Limb (tissue), 2 donors: ENCODE results near the gene PDX1.

Source experiments
- DNase-seq, 2 donors: peaks; one replicate each; pipeline ENCODE4 v3.0.0-alpha.2; 2016; ENCODE audit errors: extremely low spot score in 2 of 2

PDX1 gene

GRCh38 chr13:27919934-27920676 lies at the start of gene PDX1:
Gene PDX1, plus strand, starts transcription at chr13:27920000. Its CDS starts 139 bp downstream, at chr13:27920139.
- DNase-seq = peak in 1 of 2 donors; percentile 70

DNA sequence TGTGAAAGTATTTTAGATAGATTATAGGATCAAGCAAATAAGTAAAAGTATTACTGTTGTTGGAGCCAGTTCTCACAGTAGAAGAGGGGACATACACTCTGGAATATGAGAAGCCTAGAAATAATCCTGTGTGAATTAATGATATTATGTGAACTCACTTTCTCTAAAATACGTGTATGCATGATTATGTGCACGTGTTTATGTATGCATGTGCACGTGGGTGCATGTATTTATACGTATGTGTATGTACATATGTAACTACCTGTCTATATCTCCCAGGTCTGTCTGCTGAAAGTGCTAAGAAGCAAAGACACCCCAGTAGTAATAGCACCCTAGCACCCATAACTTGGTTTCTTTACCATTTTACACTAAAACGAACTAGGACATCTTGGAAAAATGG lies 41.5 kb upstream of the PDX1 start:
- DNase-seq = no peak

DNA sequence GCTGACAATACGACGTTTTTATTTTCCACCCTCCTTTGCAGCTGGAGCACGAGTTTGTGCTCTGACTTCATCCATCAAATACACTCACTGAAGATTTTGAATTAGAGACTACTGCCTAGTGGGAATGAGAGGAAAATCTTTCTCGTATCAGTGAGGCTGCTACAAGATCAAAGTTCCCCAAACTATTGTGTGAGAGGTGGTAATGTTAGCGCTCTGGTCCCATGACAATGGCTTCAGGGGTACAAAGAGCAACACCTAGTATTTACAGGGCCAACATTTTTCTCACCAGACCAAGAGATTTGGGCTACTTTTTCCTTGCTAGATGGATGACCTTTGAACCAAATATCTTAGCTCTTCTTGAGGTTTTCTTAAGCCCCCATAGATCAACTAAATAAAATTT lies 30.3 kb upstream of the PDX1 start:
- no peak for DNase-seq

GRCh38 chr13:27896726-27897125 lies 23.1 kb upstream of the PDX1 start:
- DNase-seq = no peak

GRCh38 chr13:27904719-27905118 lies 15.1 kb upstream of the PDX1 start:
- DNase-seq = no peak

DNA sequence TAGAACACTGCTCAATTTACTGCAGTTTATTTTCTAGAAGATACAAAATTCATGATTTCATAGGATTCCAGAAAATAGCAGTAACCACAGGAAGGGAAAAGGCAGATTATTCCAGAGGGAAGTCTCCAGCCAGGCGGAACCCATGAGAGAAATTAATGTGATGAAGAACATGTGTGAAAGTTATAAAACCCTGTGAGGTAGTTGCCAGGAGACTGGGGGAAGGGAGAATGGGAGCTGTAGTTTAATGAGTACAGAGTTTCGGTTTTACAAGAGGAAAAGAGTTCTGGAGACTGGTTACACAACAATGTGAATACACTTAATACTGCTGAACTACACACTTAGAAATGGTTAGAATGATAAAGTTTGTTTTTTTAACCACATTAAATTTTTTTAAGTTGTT lies 14.2 kb upstream of the PDX1 start:
- DNase-seq = no peak

GRCh38 chr13:27907121-27907787 lies 12.5 kb upstream of the PDX1 start:
- DNase-seq = no peak

- DNase-seq = no peak
Measured at GRCh38 chr13:27909378-27909777, 10.4 kb upstream of the PDX1 start.

GRCh38 chr13:27911521-27911920 lies 8.3 kb upstream of the PDX1 start:
- no peak for DNase-seq

DNA sequence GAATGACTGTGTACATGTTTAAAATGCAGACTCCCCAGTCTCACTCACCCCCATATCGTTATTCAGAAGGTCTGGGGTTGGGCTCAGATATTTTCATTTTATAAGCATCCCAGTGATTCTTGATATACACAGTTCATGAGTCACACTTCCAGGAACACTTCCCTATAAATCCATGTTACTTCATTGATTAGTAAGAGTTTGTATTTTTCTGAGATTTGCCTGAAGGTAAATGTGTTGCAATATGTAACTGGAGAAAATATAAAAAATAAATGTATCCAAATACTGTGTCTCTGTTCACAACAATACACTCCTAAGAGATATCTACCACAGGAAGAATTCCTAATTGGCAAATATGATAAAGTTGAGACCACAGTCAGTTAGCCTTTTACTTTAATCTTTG lies 6.6 kb upstream of the PDX1 start:
- DNase-seq = no peak

GRCh38 chr13:27915301-27916207 lies 4.2 kb upstream of the PDX1 start:
- no peak for DNase-seq

- peak in 1 of 2 donors; percentile 42 for DNase-seq
Measured at GRCh38 chr13:27917121-27917947, 2.5 kb upstream of the PDX1 start.

DNA sequence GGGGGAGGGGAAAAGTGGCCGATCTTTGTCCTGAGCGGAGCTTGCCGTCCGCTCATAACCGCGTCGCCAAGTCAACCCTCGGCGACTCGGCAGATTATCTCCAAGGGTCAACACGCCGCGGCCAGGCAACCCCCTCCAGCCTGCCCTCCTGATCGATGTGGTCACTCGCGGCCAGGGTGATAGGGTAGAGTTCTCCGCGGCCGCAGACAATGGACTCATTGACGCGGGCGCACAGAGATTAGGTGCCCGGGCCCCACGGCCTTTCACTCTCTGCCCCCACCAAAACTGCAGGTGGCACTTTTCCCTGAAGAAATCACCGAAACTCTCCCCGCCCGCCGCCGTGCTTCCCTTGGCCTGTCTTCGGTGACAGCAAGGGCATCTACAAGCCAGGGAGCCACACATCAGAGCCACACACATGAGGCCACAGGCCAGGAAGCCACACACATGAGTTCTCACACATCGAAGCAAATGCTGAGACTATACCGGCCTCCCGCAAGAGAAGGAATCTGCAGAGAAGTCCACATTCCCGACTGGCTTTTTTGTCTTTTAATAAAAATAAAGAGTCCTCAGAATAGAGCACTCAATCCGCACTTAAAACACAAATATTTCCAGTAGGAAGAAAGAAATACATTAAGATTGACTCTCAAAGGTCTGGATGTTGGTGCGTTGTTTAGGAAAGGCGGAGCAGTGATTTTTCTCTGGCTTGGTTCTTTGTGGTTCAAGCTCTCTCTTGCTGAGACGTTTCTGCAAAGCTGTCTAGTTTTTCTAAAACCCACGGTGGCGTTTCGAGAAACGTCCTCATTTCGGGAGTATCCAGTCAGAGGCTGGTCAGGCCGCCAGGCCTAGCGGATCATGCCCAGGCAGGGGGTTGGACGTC lies 1.5 kb upstream of the PDX1 start:
- DNase-seq = no peak

GRCh38 chr13:27918918-27919658 lies 712 bp upstream of the PDX1 start:
- DNase-seq = peak in 1 of 2 donors; percentile 40

GRCh38 chr13:27919659-27919933 lies 204 bp upstream of the PDX1 start:
- DNase-seq = no peak

DNA sequence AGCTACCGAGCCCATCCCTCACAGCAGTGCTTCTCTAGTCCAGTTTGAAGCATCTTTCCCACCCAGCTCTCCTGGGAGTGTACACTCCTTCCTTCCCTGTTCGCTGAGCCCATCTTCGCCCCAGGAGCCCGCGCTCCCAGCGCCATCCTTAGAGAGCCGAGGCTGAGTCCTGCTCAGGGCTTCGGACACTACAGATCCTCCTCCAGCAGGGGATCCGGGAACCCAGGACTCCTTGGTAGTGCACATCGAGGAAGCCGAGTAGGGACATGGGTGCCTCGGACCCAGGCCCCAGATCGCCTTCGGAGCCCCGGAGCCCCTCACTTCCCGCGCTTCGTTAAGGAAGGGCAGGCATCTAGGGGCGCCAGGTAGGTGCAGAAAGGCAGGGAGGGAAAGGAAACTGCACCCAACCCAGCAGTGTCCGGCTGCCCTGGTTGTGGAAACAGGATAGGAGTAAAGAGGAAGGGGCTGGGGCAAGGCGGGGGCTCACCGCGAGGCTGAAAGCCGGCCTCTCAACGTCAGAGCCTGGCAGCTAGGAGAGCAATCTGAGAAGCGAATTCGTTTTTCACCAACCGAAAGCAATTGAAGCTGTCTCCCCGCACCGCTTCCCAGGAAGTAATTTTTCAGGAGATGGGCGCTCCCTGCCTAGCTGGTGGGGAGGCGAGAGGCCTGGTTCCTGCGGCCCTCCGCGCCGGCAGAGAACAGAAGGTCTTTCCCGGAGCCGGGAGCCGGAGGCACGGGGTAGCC lies 1.0 kb downstream of the PDX1 start:
- peak; percentile 18 to 61 for DNase-seq

- DNase-seq = no peak
Measured at GRCh38 chr13:27921421-27921960, 1.7 kb downstream of the PDX1 start.

DNA sequence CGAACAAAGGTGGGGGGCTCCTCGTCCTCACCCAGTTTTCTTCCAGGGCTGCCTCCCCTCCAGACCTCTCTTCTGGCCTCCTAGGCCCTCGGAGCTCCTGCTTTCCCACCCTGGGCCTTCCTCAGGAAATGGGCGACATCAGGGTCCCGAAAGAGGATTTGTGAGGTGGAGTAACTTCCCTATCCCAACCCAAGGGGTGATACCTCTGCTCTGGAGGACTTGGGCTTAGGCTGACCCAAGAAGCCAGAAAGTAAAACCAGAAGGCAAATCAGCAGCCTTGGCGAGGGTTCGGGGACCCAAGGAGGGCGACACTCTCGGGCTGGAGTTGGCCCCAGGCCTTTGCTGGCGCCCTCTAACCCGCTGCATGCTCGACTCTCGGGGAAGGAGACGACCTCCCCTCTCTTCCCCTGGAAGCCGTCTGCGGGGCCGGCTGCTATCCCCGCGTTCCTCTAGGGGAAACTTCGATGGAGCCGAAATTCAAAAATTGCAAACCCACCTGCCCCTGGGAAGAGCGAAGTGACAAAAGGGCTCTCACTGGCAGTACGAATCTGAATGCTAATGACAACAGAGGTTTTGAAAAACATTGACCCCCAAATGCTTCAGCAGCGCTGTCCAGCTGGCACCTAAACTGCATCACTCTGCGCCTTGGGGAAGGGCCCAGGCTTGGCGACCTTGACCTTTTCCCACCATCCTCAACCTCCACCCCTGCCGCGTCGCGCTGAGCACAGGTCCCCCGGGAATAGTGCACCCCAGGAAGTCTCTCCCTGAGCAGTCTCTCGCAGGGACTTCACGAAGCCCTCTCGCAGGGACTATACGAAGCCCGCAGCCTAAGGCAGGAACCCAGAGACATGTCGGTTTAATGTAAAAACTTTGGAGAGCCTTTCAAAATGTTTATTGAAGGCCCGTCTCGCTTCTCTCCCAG lies 2.4 kb downstream of the PDX1 start:
- no peak for DNase-seq
